A549 treated with Hydrocortisone at 1 μM for 4 hours (cell line): Measurements from ENCODE around the gene SMCO3. TPM values are rescaled to one million over a fixed set of nuclear protein-coding genes. Genes with fewer than 3 reads are reported as not detected.

Experiments used
- total RNA-seq: library from RNA; stranded (reverse); fragments of 200-300 nt; extraction: Qiagen RNA extraction; gene quantifications from 5 replicates; pipeline ENCODE4 v1.2.3, GENCODE V29; 2022

The SMCO3 gene
- not detected in 5 replicates for total RNA-seq

DNA sequence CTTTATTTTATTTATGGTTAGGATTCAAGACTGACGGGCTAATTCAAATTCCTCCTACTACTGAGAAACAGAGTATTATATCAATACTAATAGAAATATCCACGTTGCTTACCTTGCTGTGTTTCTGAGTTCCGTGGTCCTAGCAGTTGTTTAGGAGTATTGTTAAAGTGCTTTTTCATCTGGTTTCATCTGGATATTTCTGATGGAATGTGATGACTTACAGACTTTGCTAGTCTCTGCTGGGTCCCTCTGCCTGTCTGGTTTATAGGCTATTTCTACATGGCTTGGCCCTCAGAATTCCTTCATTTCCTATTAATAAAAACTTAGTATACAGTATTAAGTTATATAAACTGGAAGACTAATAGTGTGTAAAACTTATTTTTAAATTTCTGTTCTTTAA, at the start of gene SMCO3:
SMCO3 (minus strand) TSS at position 169 of the 400 bp plus-strand sequence. CDS start 7,502 bp downstream, outside the sequence.

DNA sequence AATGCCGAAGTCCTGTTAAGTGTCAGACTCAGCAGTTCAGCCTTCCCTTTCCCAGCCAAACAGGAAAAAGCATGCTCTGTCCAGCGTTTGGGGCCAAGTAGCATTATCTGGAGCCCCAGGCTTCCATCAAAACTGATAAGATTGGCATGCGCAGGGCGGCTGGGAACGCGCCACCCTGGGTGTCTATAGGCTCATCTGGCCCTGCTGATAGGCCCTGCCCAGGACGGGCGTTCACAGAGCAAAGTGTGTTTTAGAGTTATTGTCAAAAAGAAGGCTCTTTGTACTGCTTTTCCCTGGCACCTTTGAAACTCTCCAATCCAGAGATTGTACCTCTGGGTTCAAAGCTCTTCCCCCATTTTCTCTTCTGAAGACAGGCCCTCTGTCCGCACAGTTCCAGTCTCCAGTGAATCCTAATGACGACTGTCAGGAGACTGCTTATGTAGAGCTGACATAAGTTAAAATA, 29.5 kb upstream of the SMCO3 start, which contains the start of gene ART4:
ART4 (minus strand) TSS at position 102 of the 463 bp plus-strand sequence. CDS start 413 bp downstream, outside the sequence.

DNA sequence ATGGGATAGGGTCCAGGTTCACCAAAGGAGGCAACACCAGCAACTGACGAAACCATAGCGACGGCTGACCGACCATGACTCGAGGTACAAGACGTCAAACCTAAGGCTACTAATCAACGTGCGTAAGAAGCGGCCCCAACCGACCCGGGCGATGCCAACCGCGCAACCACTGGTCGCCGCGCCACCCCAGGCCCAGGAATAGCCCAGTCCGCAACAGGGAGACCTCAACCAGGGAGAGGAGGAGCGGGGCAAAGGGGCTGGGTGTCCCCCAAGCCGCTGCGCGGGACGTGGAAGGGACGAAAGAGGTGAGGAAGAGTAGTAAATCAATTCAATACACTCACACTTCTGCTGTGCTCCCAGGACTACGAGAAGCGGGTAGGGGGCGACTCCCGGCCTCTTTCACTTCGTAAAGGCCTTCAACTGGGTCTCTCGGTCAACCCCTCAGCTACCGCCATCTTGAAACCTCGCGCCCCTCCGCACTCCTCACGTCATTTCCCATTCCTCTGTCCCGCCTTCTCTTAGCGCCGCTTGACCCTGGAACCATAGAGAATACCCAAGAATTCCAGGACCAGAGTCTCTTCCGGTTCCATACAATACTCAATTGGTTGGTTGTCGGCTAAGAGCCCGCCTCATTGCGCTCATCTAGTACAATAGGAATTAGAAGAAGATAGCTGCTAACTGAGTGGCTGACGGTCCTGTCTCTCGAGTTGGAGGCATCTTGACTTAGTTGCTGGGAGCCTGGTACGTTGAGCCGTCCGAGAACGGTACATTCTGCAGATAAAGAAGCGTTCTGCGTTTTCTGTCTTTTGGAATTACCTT, 10.8 kb downstream of the SMCO3 start, which contains the start of the genes C12orf60 and WBP11:
C12orf60 (plus strand) TSS at position 660 of the 819 bp plus-strand sequence. CDS start 19,266 bp downstream, outside the sequence.
WBP11 (minus strand) TSS at position 468 of the 819 bp plus-strand sequence. CDS start 2,095 bp downstream, outside the sequence.

Other genes starting within 250 kb of the SMCO3 start
- gene PLBD1, start 246.3 kb downstream of the SMCO3 start, total RNA-seq: 4.2 to 5.0 TPM (median 4.6 TPM) in 5 replicates
- gene GUCY2C, start 117.6 kb downstream of the SMCO3 start, total RNA-seq: 0.02 to 0.05 TPM (median 0.03 TPM) in 3 of 5 replicates, not detected in the others
- 43.7 to 52.8 TPM (median 47.0 TPM) in 5 replicates for gene WBP11, start 10.7 kb downstream of the SMCO3 start, total RNA-seq
- 1.8 to 2.3 TPM (median 2.1 TPM) in 5 replicates for gene C12orf60, start 10.5 kb downstream of the SMCO3 start, total RNA-seq
- not detected in 5 replicates for gene ART4, start 29.3 kb upstream of the SMCO3 start, total RNA-seq
- gene MGP, start 71.7 kb upstream of the SMCO3 start, total RNA-seq: 0.08 TPM in 1 of 5 replicates, not detected in the others
- gene ERP27, start 124.4 kb upstream of the SMCO3 start, total RNA-seq: not detected in 5 replicates
- 0.79 to 1.7 TPM (median 1.1 TPM) in 5 replicates for gene ARHGDIB, start 147.4 kb upstream of the SMCO3 start, total RNA-seq
- not detected in 5 replicates for gene PDE6H, start 158.9 kb upstream of the SMCO3 start, total RNA-seq